HepG2 (cell line): ENCODE results near the gene TMIGD3. TPM values are rescaled to one million over a fixed set of nuclear protein-coding genes. Genes with fewer than 3 reads are reported as not detected.

Source experiments
- CEBPZ ChIP-seq: IDR thresholded peaks from 2 replicates; pipeline ENCODE4 v1.6.1; 2012; ENCODE audit warnings: low read length, improper control_type of control experiment
- FOXA1 ChIP-seq, 2 experiments: fragments of 450-650 bp in 1 of 2; sonication (generic) in 1 of 2; formaldehyde crosslinking in 1 of 2; IDR thresholded peaks; 2 replicates each; pipeline versions ENCODE4 v1.4.0 to v1.6.1; 2016 to 2020; ENCODE audit warnings: missing genetic modification reagents in 1 of 2
- GATAD2A ChIP-seq: IDR thresholded peaks from 2 replicates; pipeline ENCODE4 v1.6.1; 2016
- HOXA3 ChIP-seq: sonication (generic); formaldehyde crosslinking; IDR thresholded peaks from 2 replicates; pipeline ENCODE4 v1.5.0; 2020; ENCODE audit warnings: missing genetic modification reagents
- MED1 ChIP-seq: sonication (generic); formaldehyde crosslinking; IDR thresholded peaks from 2 replicates; pipeline ENCODE4 v1.4.0; 2020; ENCODE audit warnings: missing genetic modification reagents
- MIXL1 ChIP-seq: IDR thresholded peaks from 2 replicates; pipeline ENCODE4 v1.6.1; 2016
- MXD1 ChIP-seq: sonication (generic); formaldehyde crosslinking; IDR thresholded peaks from 2 replicates; pipeline ENCODE4 v1.4.0; 2020; ENCODE audit warnings: mild to moderate bottlenecking, missing genetic modification reagents
- NR2F6 ChIP-seq, 2 experiments: IDR thresholded peaks; 2 replicates each; pipeline ENCODE4 v1.6.1; 2016; ENCODE audit warnings: antibody characterized with exemption in 1 of 2, mild to moderate bottlenecking in 1 of 2
- PAWR ChIP-seq: sonication (generic); formaldehyde crosslinking; IDR thresholded peaks from 2 replicates; pipeline ENCODE4 v1.4.0; 2020; ENCODE audit warnings: missing genetic modification reagents, mild to moderate bottlenecking, borderline replicate concordance
- REST ChIP-seq, 2 experiments: IDR thresholded peaks; 2 replicates each; pipeline ENCODE4 v1.6.1; 2011 to 2012; ENCODE audit warnings: low read length in 2 of 2, borderline replicate concordance in 1 of 2, low read depth in 1 of 2, mild to moderate bottlenecking in 1 of 2, moderate library complexity in 1 of 2
- SIX1 ChIP-seq: sonication (generic); formaldehyde crosslinking; IDR thresholded peaks from 2 replicates; pipeline ENCODE4 v1.4.0; 2020; ENCODE audit warnings: missing genetic modification reagents, borderline replicate concordance
- SMYD3 ChIP-seq: sonication (generic); formaldehyde crosslinking; IDR thresholded peaks from 2 replicates; pipeline ENCODE4 v1.8.1; 2023; ENCODE audit warnings: mild to moderate bottlenecking, missing genetic modification reagents
- ZMYM3 ChIP-seq: sonication (generic); formaldehyde crosslinking; IDR thresholded peaks from 2 replicates; pipeline ENCODE4 v1.5.1; 2020; ENCODE audit warnings: mild to moderate bottlenecking, missing genetic modification reagents
- ZNF484 ChIP-seq: sonication (generic); formaldehyde crosslinking; IDR thresholded peaks from 2 replicates; pipeline ENCODE4 v1.5.1; 2020; ENCODE audit warnings: mild to moderate bottlenecking, low read depth, missing genetic modification reagents, borderline replicate concordance
- ZNF883 ChIP-seq: sonication (generic); formaldehyde crosslinking; IDR thresholded peaks from 2 replicates; pipeline ENCODE4 v1.5.1; 2020; ENCODE audit warnings: mild to moderate bottlenecking, missing genetic modification reagents; ENCODE audit errors: not compliant biosample characterization
- ZSCAN21 ChIP-seq: sonication (generic); formaldehyde crosslinking; IDR thresholded peaks from 2 replicates; pipeline ENCODE4 v1.8.0; 2022; ENCODE audit warnings: mild to moderate bottlenecking, missing genetic modification reagents, moderate library complexity, borderline replicate concordance
- ZSCAN29 ChIP-seq: sonication (generic); formaldehyde crosslinking; conservative IDR thresholded peaks from 2 replicates; pipeline ENCODE4 v1.4.0; 2020; ENCODE audit warnings: mild to moderate bottlenecking, missing genetic modification reagents
- ZSCAN5A ChIP-seq: sonication (generic); formaldehyde crosslinking; IDR thresholded peaks from 2 replicates; pipeline ENCODE4 v1.8.0; 2022; ENCODE audit warnings: mild to moderate bottlenecking, missing genetic modification reagents, borderline replicate concordance
- polyA plus RNA-seq, 8 experiments: library from polyadenylated mRNA; depleted of rRNA in 3 of 8; stranded (reverse) in 7 of 8; unstranded in 1 of 8; fragments of >200 nt; fragmentation: Illumina TruSeq in 4 of 8; extraction: Trizol in 4 of 8; gene quantifications; 2 replicates each; pipeline versions ENCODE4 v1.2.1 to v1.2.3, GENCODE V29; 2011 to 2016; ENCODE audit warnings: low read depth in 4 of 8, missing spikeins in 1 of 8, mixed read lengths in 1 of 8; ENCODE audit not compliant: insufficient read depth in 1 of 8
- total RNA-seq, 5 experiments: library from RNA; depleted of rRNA; stranded (reverse); fragments of >200 nt; fragmentation: Illumina TruSeq; extraction: Trizol; gene quantifications; 2 replicates each; pipeline ENCODE4 v1.2.3, GENCODE V29; 2016; ENCODE audit warnings: low read depth in 1 of 5

The TMIGD3 gene
- total and polyA plus RNA-seq, 2 of the 13 experiments (the other 11 are each of a cell fraction or from before 2014, with no cell fraction given), result not detected

- TF ChIP-seq MIXL1 (CRISPR knock-in tag) (0 out of 2 replicates have a peak, but pooled peaks have one; percentile 38), SMYD3 (CRISPR knock-in tag) (0 out of 2 replicates have a peak, but pooled peaks have one; percentile 35), PAWR (CRISPR knock-in tag) (no peak), MED1 (CRISPR knock-in tag) (peak; percentile 79), ZSCAN5A (CRISPR knock-in tag) (peak; percentile 65; the same call in 1 of the 2 replicates), ZSCAN21 (CRISPR knock-in tag) (0 out of 2 replicates have a peak, but pooled peaks have one; percentile 54), FOXA1 (IDR thresholded peaks at IDR 0.05) (no peak), FOXA1 (CRISPR knock-in tag; IDR thresholded peaks at IDR 0.05) (no peak), ZNF484 (no peak), GATAD2A (CRISPR knock-in tag) (peak; percentile 67), ZNF883 (no peak), SIX1 (CRISPR knock-in tag) (0 out of 2 replicates have a peak, but pooled peaks have one; percentile 16), CEBPZ (no peak), ZMYM3 (CRISPR knock-in tag) (peak; percentile 74), MXD1 (no peak), HOXA3 (peak; percentile 52; the same call in 1 of the 2 replicates), ZSCAN29 (CRISPR knock-in tag) (0 out of 2 replicates have a peak, but pooled peaks have one; percentile 30), REST (IDR thresholded peaks at IDR 0.05; ENCODE audit: borderline replicate concordance in 1 of 2, low read depth in 1 of 2, low read length in 2 of 2) (no peak), NR2F6 (IDR thresholded peaks at IDR 0.05) (peak; percentile 31; the same call in 1 of the 2 replicates), NR2F6 (CRISPR knock-in tag; IDR thresholded peaks at IDR 0.05) (peak; percentile 43; the same call in 1 of the 2 replicates)
Measured at GRCh38 chr1:111535256-111536191, 32.1 kb upstream of the TMIGD3 start (continued).
